Measurements from ENCODE around the gene UGT1A6.

Gene UGT1A6

GRCh38 chr2:233656443-233656842 is 36.2 kb upstream of the UGT1A6 start:
- no peak for DNase-seq (ENCODE audit: low read depth)
- TF ChIP-seq, protein P1, sequence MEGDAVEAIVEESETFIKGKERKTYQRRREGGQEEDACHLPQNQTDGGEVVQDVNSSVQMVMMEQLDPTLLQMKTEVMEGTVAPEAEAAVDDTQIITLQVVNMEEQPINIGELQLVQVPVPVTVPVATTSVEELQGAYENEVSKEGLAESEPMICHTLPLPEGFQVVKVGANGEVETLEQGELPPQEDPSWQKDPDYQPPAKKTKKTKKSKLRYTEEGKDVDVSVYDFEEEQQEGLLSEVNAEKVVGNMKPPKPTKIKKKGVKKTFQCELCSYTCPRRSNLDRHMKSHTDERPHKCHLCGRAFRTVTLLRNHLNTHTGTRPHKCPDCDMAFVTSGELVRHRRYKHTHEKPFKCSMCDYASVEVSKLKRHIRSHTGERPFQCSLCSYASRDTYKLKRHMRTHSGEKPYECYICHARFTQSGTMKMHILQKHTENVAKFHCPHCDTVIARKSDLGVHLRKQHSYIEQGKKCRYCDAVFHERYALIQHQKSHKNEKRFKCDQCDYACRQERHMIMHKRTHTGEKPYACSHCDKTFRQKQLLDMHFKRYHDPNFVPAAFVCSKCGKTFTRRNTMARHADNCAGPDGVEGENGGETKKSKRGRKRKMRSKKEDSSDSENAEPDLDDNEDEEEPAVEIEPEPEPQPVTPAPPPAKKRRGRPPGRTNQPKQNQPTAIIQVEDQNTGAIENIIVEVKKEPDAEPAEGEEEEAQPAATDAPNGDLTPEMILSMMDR (conservative IDR thresholded peaks at IDR 0.05; ENCODE audit: control insufficient read depth, insufficient read depth, low read depth, low read length) = no peak
- H3K4me3 ChIP-seq (ENCODE audit: control insufficient read depth, low read depth, low read length) = no peak overlapping the region

DNA sequence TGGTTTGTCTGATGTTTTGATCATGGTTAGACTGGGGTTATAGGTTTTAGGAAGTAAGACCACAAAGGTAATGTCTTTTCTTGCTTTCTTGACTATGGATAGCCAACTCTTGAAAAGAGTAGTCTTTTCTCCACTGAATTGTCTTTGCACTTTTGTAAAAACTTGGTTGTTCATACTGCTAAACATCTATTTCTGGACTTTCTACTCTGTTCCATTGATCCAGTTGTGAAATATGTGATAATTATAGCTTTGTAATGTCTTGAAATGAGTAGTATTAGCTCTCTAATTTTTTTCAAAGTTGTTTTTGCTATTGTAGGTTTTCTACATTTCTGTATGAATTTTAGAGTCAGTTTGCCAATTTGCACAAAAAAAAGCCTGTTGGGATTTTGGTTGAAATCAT is 34.1 kb upstream of the UGT1A6 start:
- DNase-seq (ENCODE audit: low read depth) = no peak
- no peak overlapping the region for H3K4me3 ChIP-seq (ENCODE audit: control insufficient read depth, low read depth, low read length)
- TF ChIP-seq, protein P1 (conservative IDR thresholded peaks at IDR 0.05; ENCODE audit: control insufficient read depth, insufficient read depth, low read depth, low read length) = no peak

DNA sequence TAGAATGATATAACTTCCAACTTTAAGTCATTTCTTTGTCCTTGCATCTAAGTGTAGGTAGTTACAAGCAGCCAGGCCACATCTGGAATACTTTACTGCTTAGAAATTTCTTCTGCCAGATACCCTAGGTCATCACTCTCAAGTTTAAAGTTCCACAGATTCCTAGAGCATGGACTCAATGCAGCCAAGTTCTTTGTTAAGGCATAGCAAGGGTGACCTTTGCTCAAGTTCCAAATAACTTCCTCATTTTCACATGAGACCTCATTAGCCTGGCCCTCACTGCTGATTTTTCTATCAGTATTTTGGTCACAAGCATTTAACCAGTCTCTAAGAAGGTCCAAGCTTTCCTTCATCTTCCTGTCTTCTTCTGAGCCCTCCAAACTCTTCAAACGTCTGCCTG is 28.8 kb upstream of the UGT1A6 start:
- TF ChIP-seq, protein P1 (conservative IDR thresholded peaks at IDR 0.05; ENCODE audit: control insufficient read depth, insufficient read depth, low read depth, low read length) = no peak
- no peak overlapping the region for H3K4me3 ChIP-seq (ENCODE audit: control insufficient read depth, low read depth, low read length)
- DNase-seq (ENCODE audit: low read depth) = no peak

GRCh38 chr2:233668605-233669260 is 24.0 kb upstream of the UGT1A6 start:
- no peak for DNase-seq (ENCODE audit: low read depth)
- TF ChIP-seq, protein P1 (conservative IDR thresholded peaks at IDR 0.05; ENCODE audit: control insufficient read depth, insufficient read depth, low read depth, low read length) = no peak
- H3K4me3 ChIP-seq (ENCODE audit: control insufficient read depth, low read depth, low read length) = no peak overlapping the region

- no peak within 1 kb of the TSS for H3K4me3 ChIP-seq (ENCODE audit: control insufficient read depth, low read depth, low read length)
- DNase-seq (ENCODE audit: low read depth) = no peak
- TF ChIP-seq, protein P1 (conservative IDR thresholded peaks at IDR 0.05; ENCODE audit: control insufficient read depth, insufficient read depth, low read depth, low read length) = no peak
These were observed 21.2 kb upstream of the UGT1A6 start, which contains the start of gene UGT1A9 for GRCh38 chr2:233671290-233672161. TSS of gene UGT1A9 (plus strand) at chr2:233671898. CDS start at chr2:233671935, 37 bp downstream.

DNA sequence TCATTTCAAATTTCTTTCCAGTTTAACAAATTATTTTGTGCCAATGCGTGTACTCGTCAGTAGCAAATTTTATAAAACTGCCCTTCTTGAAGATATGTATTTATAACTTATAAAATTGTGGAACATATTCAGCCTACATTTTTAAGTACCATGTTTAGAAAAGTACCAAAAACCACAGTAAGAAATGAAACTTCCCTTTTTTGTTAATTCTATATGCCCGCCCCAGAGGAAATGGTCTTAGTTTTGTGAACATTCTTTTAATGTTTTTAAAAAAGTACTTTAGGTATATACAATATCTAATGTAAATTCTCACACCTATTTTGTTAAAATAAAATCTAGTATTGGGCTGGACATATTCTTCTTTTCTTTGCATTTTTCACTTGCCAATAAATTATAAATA is 19.8 kb upstream of the UGT1A6 start:
- DNase-seq (ENCODE audit: low read depth) = no peak
- TF ChIP-seq, protein P1 (conservative IDR thresholded peaks at IDR 0.05; ENCODE audit: control insufficient read depth, insufficient read depth, low read depth, low read length) = no peak
- no peak overlapping the region for H3K4me3 ChIP-seq (ENCODE audit: control insufficient read depth, low read depth, low read length)
